NCI-H187 (cell line): ENCODE measurements around the gene TBC1D16.

Source experiments
- DNase-seq, 2 experiments: peaks; one replicate each; lab custom pipeline; 2025; lab: John Stamatoyannopoulos, UW

The TBC1D16 gene

GRCh38 chr17:79939755-79940458 is 95.8 kb downstream of the TBC1D16 start:
- no peak for DNase-seq

GRCh38 chr17:79939094-79939435 is 96.6 kb downstream of the TBC1D16 start:
- no peak for DNase-seq

GRCh38 chr17:79938336-79939093 is 97.2 kb downstream of the TBC1D16 start:
- no peak for DNase-seq

- no peak for DNase-seq
Measured at GRCh38 chr17:79937391-79938335, 98.0 kb downstream of the TBC1D16 start.

GRCh38 chr17:79936641-79937381 is 98.9 kb downstream of the TBC1D16 start:
- peak; percentile 7 to 15 for DNase-seq

GRCh38 chr17:79936050-79936449 is 99.6 kb downstream of the TBC1D16 start:
- DNase-seq, result no peak

GRCh38 chr17:79935197-79935885 is 100.3 kb downstream of the TBC1D16 start:
- DNase-seq, result no peak

GRCh38 chr17:79934653-79934970 is 101.1 kb downstream of the TBC1D16 start:
- no peak for DNase-seq

- no peak for DNase-seq
Measured at GRCh38 chr17:79933863-79934652, 101.6 kb downstream of the TBC1D16 start.

GRCh38 chr17:79932451-79933306 is 103.0 kb downstream of the TBC1D16 start:
- no peak for DNase-seq

GRCh38 chr17:79931817-79932309 is 103.8 kb downstream of the TBC1D16 start:
- DNase-seq, result no peak

GRCh38 chr17:79930877-79931816 is 104.5 kb downstream of the TBC1D16 start:
- no peak for DNase-seq

- no peak for DNase-seq
Measured at GRCh38 chr17:79930062-79930876, 105.4 kb downstream of the TBC1D16 start.

- DNase-seq, result no peak
Measured at GRCh38 chr17:79929257-79930061, 106.2 kb downstream of the TBC1D16 start.

GRCh38 chr17:79928502-79929256 is 107.0 kb downstream of the TBC1D16 start:
- DNase-seq, result no peak
